Measurements from ENCODE around the gene FBXL4.
A peak's percentile ranks its signal among the peaks of the same experiment; 100 is the strongest.

Gene FBXL4

DNA sequence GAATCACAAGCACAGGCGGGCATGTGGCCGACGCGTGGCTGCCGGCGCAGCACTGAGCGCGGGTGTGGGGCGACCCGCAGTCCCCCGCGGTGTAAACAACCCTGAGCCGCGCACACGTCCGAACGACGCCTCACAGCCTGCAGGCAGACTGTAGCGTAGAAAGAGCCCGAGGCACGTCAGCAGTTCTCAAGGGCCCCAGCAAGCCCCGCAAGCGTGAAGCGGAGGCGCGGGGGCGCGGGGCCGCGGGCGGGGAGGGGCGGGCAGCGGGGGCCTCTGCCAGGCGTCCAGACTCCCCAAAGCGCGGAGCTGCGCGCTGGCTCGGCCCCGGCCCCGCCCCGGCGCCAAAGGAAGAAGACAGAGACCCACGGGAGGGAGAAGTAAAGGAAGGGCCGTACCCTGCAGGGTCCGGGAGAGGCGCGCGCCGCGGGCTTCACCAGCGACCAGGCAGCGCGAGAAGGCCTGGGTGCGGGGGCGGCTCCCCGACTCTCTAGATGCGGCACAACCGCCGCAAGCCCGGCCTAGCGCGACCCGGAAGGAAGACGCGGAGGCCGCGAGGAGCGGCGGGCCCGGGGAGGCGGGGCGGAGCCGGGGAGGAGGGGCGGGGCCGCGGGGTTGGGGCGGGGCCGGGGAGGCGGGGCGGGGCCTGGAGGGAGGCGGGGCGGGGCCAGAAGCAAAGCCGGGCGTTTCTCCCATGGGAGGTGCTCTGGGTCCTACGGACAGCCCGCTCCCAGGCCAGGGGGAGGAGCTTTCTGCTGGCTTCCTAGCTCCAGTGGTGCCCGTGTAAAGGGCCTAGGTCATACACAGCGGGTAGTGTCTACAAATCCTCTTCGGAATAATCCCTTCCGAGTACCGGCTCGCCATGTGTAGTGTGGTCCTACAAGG lies at the start of gene FBXL4:
Gene FBXL4, minus strand, starts transcription at position 536 of the 882 bp plus-strand sequence. CDS start 20,958 bp downstream, outside the sequence.
- peak; percentile 88 for DNase-seq

DNA sequence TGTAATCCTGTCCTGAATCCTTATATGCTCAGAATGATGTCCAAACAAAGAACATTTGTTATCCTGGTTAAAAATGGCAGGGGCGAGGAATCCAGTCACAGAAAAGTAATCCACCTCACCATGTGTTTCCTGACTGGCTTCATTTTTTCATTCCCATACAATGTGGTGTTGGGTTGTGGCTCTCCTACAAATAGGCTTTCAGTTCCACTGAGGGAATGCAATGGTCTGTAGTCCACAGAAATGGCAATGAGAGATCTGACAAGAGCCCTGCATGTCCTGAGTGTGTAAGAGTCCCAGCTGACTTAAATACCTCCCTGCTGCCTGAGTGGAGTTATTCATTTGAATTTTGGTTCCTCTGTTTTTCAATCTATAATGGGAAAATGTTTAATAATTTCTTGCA lies 47.4 kb upstream of the FBXL4 start:
- no peak for DNase-seq

DNA sequence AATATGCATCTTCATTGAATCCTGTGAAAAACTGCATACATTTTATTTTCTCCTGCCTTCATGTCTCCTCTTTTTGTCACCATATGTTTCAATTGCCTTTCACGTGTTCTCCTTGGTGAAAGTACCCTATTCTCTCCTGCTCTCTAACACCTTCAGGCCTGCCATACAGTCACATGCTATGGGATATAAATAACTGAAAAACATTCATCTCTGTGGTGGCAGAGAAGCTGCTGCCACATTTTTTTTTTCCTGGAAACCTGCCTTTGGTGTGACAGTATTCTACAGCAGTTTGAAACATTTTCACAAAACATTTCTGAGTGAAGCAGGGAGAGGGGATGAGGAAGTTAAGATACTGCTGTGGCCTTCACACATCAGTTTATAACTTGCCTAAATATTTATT lies 44.8 kb upstream of the FBXL4 start:
- DNase-seq, result no peak

DNA sequence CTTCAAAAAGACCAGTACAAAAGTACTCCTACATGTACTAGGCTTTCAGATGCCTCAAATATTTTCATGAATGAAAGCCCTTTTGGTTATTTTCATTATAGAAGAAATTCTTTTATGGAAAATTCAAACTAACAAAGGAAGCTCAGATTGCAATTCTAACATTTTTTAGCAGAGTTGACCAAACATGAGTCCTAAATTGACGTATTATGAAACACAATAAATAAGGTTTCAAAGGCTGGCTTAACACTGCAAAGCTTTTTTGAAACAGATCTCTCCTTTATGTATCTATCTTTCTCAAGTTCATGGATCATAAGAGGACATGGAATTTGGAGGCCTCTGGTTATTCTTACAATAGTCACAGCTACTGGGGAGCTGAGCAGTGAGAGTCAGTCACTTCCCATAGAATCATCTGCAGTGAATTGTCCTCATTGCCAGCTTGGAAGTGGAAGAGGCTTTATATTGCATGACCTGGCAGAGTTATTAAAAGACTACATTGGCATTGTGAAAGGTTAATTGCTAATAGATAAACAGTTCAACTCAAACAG lies 38.4 kb upstream of the FBXL4 start:
- no peak for DNase-seq

DNA sequence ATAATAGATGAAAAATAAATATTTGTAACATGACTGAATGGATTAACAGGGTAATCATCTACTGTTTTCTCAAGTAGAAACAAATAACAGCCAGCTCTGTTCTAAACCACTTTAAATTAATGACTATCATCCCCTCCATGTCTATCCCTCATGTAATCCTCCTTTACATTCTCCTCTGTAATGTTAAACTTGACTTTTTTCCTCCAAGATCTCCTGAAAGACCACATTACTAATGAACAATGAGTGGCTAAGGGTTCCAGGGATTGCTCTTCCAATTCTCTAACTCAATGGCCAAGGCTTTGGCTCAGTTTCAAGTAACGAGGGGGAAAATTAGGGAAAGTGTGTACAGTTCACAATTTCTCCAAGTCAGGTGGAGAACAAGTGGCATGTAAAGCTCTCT lies 37.6 kb upstream of the FBXL4 start:
- DNase-seq, result no peak

DNA sequence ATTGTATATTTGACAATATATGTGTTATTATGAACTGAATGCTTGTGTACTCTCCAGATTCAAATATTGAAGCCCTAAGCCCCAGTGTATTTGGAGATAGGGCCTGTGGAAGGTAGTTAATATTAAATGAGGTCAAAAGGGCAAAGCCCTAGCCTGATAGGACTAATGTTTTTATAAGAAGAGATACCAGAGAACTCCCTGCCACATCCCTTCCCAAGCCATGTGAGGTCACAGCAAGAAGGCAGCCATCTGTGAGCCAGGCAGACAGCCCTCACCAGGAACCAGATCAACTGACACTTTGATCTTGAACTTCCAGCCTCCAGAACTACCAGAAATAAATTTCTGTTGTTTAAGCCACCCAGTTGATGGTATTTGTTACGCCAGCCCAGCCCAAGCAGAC lies 36.4 kb upstream of the FBXL4 start:
- DNase-seq, result no peak

DNA sequence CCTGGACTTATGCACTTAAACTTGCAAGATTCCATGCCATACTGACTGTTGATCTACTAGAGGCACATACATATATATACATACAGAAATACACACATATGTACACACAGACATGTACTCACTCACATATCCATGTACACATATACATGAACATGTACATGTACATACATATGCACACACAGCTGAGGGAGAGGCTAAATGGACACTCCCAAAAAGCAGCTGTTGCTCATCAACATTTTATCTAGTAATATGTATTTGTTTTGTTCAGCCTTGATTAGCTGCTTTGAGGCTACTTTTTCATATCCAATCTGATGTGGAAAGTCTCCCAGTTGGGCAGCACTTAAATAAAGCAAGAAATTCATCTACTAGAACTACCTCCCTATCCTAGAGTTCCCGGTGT lies 33.7 kb upstream of the FBXL4 start:
- no peak for DNase-seq

DNA sequence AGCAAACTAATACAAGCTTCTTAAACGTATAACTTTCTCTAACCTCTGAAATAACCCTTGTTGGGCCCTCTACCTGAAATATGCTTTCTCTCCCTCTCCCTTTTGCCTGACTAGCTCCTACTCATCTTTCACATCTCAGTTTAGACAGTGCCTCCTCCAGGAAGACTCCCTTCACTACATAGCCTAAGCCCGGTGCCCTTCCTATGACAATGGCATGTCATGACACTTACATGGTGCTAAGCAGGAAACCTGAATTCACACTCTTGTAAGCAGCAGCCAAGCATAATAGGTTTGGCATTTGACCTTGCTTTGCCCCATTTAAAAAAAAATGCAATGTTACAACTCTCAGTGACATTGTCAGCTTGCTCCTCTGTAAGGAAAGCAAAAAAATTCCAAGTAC lies 33.1 kb upstream of the FBXL4 start:
- DNase-seq, result no peak

DNA sequence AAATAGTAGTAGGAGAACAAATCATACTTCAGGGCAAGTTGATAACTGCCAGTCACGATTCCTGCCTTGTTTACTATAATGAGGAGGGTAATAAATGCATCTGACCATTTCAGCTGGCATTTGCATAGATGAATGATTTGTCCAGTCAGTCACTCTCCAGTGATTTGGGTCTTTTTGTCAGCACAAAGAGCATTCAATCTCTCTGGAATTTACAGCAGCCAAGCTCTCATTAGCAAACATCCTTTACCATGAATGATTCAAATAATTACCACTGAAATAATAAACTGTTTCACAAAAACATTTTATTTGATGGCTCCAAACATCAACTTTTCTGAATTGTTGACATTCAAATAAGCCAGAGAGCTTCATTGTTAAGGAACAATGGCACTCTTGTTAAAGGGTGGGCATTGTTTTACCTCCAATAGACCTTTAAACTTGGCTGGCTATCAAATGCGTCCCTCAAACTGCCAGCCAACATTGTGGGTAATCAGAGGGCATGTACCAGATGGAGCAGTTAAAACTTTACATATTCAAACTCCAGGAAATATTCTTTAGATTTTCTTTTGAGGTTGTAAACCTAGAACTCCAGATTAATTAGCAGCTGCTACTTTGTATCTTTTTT lies 30.0 kb upstream of the FBXL4 start:
- peak; percentile 74 for DNase-seq

DNA sequence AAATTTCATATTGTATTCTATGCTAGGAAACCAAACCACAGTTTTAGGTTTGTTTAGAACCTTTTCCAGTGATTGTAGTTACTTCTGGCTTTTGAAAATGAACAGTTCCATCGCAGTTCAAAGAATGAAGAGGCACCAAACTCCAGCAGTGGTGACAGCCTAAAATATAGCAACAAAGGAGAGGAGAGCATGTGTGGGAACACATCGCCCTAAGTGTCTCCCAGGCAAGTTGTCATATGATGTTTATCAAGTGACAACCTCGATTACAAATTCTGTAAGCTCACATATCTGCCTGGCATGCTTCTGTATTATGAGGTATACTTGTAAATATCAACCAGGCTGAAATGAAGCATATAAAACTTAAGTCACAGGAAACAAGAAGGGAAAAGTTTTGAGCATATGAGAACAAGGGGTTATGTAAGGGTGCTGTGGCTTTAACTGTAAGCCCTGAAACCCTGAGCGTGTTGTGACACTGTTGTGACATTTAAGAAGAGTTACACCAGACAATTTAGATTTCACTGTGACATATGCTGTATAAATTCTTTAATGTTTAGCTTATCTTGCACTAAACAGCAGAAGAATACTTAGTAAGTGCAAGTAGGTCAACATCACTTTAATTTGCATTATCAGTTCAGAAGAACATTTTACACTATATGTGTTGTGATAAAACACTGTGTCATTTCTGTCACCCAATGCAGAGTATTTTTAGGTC lies 29.1 kb upstream of the FBXL4 start:
- peak; percentile 28 for DNase-seq

DNA sequence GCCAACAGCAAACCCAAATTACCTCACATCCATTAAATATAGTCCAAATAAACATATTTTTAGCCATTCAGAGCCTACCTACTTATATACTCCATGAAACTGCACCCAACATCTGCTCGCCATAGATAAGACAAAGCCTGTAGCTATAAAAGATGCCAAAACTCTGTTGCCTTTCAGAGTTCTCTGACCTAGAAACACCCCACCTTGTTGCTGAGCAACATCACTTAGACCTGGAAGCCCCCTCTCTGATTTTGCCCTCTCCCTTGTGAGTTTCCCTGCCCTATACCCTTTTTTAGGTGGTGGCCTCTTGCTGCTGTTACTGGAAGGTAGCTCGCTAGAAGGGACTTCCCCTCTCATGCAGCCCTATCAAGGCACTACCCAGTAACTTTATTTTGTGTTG lies 27.7 kb upstream of the FBXL4 start:
- DNase-seq, result no peak

DNA sequence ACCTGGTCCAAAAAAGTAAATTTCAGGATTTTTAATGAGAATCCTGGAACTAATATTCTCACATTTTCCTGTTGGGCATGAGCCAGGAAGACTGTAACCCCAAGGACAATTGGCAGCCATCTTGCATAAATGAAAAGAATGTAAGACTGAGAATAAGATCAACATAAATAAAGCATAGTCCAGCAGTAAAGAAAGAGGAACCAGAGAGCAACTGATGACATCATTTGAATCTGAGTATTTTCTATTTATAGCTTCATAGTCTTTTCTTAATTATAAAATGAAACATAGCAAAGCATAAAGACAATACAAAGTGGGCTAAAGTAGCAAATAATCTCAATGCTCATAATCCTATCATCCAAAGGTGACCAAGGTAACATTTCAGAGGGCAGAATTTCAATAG lies 26.6 kb upstream of the FBXL4 start:
- no peak for DNase-seq

DNA sequence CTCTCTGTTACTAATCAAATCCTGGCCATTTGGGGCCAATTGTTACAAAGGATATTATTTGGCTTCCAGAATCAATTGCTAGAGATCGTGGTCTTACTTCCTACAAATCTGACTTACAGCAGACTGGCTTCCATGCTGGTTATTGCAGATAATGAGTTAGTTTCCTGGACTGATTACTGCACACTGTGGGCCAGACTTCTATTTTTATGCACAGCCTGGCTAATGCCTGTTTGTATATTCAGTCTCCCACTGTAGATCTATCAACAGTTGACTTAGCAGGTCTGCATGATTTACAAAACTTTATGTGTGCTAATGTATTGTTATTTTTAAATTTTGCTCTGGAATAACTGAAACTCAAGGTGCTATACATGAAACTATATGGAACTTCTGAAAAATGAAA lies 25.8 kb upstream of the FBXL4 start:
- DNase-seq, result no peak

DNA sequence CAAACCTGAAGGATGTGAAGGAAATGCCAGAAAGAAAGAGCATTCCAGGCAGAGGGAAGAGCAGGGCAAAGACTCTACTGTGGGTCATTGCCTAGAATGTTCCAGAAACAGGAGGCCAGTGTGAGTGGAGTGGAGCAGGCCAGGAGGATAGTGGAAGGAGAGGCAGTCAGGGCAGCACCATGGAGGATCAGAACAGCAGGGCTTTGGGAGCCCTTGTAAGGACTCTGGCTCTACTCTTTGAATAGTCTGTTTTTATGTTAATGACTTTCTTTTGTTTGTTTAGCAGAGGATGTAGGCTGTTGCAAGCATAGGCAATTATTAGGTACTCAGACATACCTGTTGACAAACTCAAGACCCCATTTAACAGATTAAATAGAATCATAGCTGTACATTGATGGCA lies 23.6 kb upstream of the FBXL4 start:
- DNase-seq, result no peak

DNA sequence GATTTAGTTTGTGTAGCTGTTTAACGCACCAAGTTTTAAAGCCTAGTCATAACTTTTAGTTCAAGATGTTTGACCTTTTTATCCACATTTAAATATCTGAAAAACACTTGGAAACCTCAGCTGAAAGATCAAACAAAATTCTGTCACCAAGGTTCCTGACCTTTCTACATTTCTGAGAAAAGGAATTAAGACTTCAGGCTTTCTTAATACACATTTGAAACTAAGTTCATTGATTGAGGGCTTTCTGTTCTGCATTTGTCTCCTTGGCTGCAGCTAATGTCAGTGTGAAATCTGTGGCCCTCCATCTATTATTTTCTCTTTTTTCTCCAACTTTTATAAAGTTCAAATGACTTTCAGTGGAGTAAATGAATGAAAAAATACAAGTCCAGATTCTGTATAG lies 22.7 kb upstream of the FBXL4 start:
- DNase-seq, result no peak

DNA sequence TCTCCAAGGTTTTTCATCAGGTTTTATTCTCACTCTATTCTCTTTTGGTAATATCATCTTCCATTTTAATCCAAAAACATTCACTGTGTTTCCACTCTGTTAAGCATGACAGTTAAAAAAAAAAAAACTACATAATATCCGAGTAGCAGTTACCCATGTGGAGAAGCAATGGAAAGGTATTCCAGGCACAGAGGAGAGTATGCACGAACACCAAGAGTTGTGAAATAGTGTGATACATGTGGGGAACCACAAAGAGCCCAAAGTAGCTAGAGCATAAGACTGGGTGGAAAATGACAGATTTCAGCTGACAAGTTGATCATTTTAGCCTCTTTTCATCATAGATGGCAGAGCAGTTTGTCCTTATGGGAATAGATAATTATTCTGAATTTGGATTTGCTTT lies 19.9 kb upstream of the FBXL4 start:
- no peak for DNase-seq

DNA sequence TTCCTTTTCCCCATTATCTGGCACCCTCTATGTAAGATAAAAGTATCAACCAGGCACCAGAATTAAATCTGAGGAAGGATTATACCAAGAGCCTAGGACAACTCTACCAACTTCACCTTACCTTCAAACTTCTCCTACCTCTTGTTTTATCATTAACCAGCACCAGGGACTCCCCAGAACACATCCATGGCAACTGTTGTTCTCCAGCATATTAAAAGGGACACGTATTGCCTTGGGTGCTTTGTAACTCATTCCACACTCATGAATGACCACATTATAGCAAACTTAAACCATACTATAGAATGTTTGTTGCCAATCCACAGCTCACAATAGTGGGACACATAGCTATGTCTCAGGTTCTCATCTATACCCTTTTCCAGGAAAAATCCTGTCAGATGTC lies 11.9 kb upstream of the FBXL4 start:
- no peak for DNase-seq

DNA sequence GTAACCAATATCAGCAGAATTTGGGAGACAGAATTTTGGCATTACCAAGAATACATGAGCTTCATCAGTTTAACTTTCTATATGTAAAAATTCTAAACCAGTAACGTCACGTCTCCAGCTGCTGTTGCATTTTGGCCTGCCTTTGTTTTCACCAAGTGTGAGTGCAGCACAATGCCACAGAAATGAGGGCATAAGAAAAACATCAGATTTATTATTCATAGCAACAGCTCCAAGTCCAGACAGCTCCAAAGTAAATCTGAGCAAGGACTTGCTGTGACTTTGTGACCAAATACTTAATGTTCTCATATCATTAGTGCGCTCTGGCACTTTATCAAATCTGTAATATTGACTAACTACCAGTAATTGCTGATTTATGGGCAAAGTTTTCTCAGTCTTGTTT lies 11.0 kb upstream of the FBXL4 start:
- DNase-seq, result no peak

DNA sequence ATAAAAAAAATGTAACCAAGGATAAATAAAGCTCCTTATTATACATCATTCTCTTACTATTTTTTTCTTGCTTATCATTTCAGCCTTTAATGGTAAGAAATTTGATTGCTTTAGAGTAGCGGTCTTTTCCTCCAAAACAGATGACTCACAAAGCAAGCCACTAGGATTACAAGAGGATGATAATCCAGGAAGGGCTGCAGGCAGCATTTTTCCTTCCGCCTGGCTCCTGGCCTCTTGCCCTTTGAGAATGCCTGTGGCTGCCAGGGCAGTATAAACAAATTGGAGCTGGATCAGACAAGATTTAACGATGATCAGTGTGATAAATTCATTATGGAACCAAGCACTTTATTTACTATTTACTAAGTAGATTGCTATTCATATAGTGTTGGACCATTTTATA lies 9.7 kb upstream of the FBXL4 start:
- DNase-seq, result no peak

DNA sequence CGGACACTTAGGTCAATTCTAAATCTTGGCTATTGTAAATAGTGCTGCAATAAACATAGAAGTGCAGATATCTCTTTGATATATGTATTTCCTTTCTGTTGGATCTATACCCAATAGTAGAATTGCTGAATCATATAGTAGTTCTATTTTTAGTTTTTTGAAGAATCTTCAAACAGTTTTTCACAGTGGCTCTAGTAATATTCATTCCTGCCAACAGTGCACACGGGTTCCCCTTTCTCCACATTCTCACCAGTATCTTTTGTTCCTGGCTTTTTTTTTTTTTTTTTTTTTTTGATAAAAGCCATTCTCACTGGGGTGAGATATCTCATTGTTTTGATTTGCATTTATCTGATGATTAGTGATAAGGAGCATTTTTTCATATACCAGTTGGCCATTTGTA lies 1.8 kb upstream of the FBXL4 start:
- DNase-seq, result no peak

DNA sequence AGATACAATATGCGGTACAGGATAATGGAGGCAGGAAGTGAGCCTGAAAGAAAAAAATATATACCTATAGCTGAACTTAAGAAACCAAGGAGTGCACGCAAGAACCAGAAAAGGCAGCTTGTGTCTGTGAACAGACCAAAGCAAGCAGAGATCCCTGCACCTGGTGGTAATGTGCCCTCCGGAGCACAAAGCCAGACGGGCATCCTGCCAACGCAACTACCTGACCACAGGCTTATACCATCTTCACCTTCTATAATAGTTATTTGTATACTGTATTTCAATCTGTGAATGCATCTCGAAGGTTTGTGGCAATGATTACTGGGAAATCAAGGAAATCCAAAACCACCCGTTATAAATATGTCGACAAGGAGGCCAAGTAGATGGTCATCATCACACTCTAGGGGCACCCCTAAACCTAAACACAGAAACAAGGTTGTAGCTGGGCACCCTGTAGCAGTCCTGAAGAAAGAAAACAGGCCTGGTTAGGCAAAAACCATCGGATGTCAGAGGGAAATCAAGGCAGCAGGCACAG lies 801 bp downstream of the FBXL4 start:
- DNase-seq, result no peak

DNA sequence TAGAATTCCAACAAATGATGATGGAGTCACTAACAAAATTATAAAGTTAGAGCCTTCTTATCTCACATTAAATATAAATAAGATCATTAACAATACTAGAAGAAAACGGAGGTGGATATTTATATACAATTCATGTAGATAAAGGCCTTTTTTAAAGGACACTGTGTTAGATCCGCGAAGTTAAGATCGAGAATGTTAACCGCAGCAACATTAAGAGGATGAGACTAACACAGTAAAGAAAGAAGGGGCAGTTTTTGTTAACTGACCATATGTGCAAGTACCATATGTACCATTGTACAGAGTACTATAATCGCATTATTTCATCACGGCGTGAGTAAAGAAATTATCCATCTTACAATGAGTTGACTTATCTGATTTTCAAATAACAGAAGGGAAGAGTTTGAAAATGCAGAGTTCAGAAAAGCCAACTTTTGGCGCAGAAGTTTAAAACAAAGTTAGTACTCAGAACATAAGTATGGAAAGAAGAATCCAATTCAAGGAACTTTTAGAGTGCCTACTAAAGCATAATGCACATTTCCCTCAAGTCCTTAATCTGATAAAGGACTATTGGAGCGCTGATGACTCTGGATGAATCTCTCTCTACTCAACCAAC lies 1.4 kb downstream of the FBXL4 start:
- DNase-seq, result no peak

Data from eye (tissue), 1 donor.